HEK293 (cell line): ENCODE measurements around the gene LRFN3.

ENCODE experiments used
- CTCF ChIA-PET: fragments of 350-600 bp; formaldehyde crosslinking; extraction: SDS; loops from one replicate; lab custom pipeline; 2021; ENCODE audit warnings: antibody characterized with exemption; lab: Yijun Ruan, JAX
- POLR2A ChIA-PET: fragments of 300-600 bp; formaldehyde crosslinking; extraction: SDS; loops from one replicate; lab custom pipeline; 2020; ENCODE audit warnings: antibody characterized with exemption, inconsistent platforms; lab: Yijun Ruan, JAX
- H3K27ac ChIP-seq: fragments of 200-500 bp; sonication (Bioruptor generic); 2 replicates; pipeline ENCODE4 v1.5.1; 2014; ENCODE audit warnings: low read depth, low read length, control low read depth, inconsistent platforms; ENCODE audit errors: extremely low read depth
- H3K36me3 ChIP-seq, 2 experiments: fragments of 200-500 bp in 1 of 2; sonication (Bioruptor generic) in 1 of 2; 1 replicate in 1 of 2; 2 replicates in 1 of 2; pipeline ENCODE4 v1.5.1; 2014 to 2017; ENCODE audit warnings: inconsistent platforms in 2 of 2, low read length in 2 of 2; ENCODE audit not compliant: control insufficient read depth in 2 of 2, insufficient read depth in 1 of 2
- H3K4me1 ChIP-seq: fragments of 200-500 bp; sonication (Bioruptor generic); 2 replicates; pipeline ENCODE4 v1.5.1; 2014; ENCODE audit warnings: mild to moderate bottlenecking, low read length, inconsistent platforms; ENCODE audit not compliant: control insufficient read depth, insufficient read depth
- H3K4me3 ChIP-seq: 2 replicates; pipeline ENCODE4 v1.5.1; 2011; ENCODE audit warnings: low read depth, mild to moderate bottlenecking, control low read depth, low read length, moderate library complexity
- H3K9me3 ChIP-seq: fragments of 200-500 bp; sonication (Bioruptor generic); 2 replicates; pipeline ENCODE4 v1.5.1; 2014; ENCODE audit warnings: low read depth, low read length, inconsistent platforms; ENCODE audit not compliant: control insufficient read depth, insufficient read depth
- ATF2 ChIP-seq: fragments of 450-650 bp; formaldehyde crosslinking; IDR thresholded peaks from 2 replicates; pipeline ENCODE4 v1.5.1; 2016; ENCODE audit warnings: missing biosample characterization, missing genetic modification characterization, low read depth
- PATZ1 ChIP-seq: fragments of 450-650 bp; formaldehyde crosslinking; IDR thresholded peaks from 2 replicates; pipeline ENCODE4 v1.5.1; 2016; ENCODE audit warnings: missing biosample characterization, missing genetic modification characterization
- REPIN1 ChIP-seq: fragments of 450-650 bp; formaldehyde crosslinking; IDR thresholded peaks from 2 replicates; pipeline ENCODE4 v1.5.1; 2017; ENCODE audit warnings: missing biosample characterization, missing genetic modification characterization, low read depth
- SP2 ChIP-seq: fragments of 450-650 bp; formaldehyde crosslinking; IDR thresholded peaks from 2 replicates; pipeline ENCODE4 v1.5.1; 2016; ENCODE audit warnings: missing biosample characterization, missing genetic modification characterization
- YY1 ChIP-seq: fragments of 450-650 bp; formaldehyde crosslinking; IDR thresholded peaks from 2 replicates; pipeline ENCODE4 v1.5.1; 2018; ENCODE audit warnings: missing biosample characterization, missing genetic modification characterization
- ZBTB21 ChIP-seq: fragments of 450-650 bp; formaldehyde crosslinking; IDR thresholded peaks from 2 replicates; pipeline ENCODE4 v1.5.1; 2017; ENCODE audit warnings: missing biosample characterization, missing genetic modification characterization
- ZFHX2 ChIP-seq: fragments of 450-650 bp; formaldehyde crosslinking; conservative IDR thresholded peaks from 2 replicates; pipeline ENCODE4 v1.5.1; 2016; ENCODE audit warnings: missing biosample characterization, missing genetic modification characterization
- ZNF223 ChIP-seq: fragments of 450-650 bp; formaldehyde crosslinking; IDR thresholded peaks from 2 replicates; pipeline ENCODE4 v1.5.1; 2016; ENCODE audit warnings: missing biosample characterization, missing genetic modification characterization
- ZNF23 ChIP-seq: fragments of 450-650 bp; formaldehyde crosslinking; IDR thresholded peaks from 2 replicates; pipeline ENCODE4 v1.5.1; 2016; ENCODE audit warnings: missing biosample characterization, missing genetic modification characterization, borderline replicate concordance
- ZNF585B ChIP-seq: fragments of 450-650 bp; formaldehyde crosslinking; IDR thresholded peaks from 2 replicates; pipeline ENCODE4 v1.5.1; 2016; ENCODE audit warnings: missing biosample characterization, missing genetic modification characterization
- ZNF600 ChIP-seq: fragments of 450-650 bp; formaldehyde crosslinking; IDR thresholded peaks from 2 replicates; pipeline ENCODE4 v1.5.1; 2016; ENCODE audit warnings: missing biosample characterization, missing genetic modification characterization
- ZNF629 ChIP-seq: fragments of 450-650 bp; formaldehyde crosslinking; IDR thresholded peaks from 2 replicates; pipeline ENCODE4 v1.5.1; 2017; ENCODE audit warnings: missing biosample characterization, missing genetic modification characterization
- ZNF645 ChIP-seq: fragments of 450-650 bp; formaldehyde crosslinking; IDR thresholded peaks from 2 replicates; pipeline ENCODE4; 2016; ENCODE audit warnings: missing biosample characterization, missing genetic modification characterization
- ZNF792 ChIP-seq: fragments of 450-650 bp; formaldehyde crosslinking; IDR thresholded peaks from 2 replicates; pipeline ENCODE4 v1.5.1; 2016; ENCODE audit warnings: missing biosample characterization, missing genetic modification characterization
- TF ChIP-seq, protein P1 (sequence below): fragments of 450-650 bp; formaldehyde crosslinking; IDR thresholded peaks from 2 replicates; pipeline ENCODE4 v1.5.1; 2016; ENCODE audit warnings: missing biosample characterization, missing genetic modification characterization
- TF ChIP-seq, protein P2 (sequence below): fragments of 450-650 bp; formaldehyde crosslinking; IDR thresholded peaks from 2 replicates; pipeline ENCODE4 v1.5.1; 2016; ENCODE audit warnings: missing biosample characterization, missing genetic modification characterization
- TF ChIP-seq, protein P3 (sequence below): fragments of 450-650 bp; formaldehyde crosslinking; IDR thresholded peaks from 2 replicates; pipeline ENCODE4 v1.5.1; 2017; ENCODE audit warnings: missing biosample characterization, missing genetic modification characterization

The LRFN3 gene

GRCh38 chr19:35963514-35963913, 27.3 kb downstream of the LRFN3 start:
- TF ChIP-seq, protein P1, sequence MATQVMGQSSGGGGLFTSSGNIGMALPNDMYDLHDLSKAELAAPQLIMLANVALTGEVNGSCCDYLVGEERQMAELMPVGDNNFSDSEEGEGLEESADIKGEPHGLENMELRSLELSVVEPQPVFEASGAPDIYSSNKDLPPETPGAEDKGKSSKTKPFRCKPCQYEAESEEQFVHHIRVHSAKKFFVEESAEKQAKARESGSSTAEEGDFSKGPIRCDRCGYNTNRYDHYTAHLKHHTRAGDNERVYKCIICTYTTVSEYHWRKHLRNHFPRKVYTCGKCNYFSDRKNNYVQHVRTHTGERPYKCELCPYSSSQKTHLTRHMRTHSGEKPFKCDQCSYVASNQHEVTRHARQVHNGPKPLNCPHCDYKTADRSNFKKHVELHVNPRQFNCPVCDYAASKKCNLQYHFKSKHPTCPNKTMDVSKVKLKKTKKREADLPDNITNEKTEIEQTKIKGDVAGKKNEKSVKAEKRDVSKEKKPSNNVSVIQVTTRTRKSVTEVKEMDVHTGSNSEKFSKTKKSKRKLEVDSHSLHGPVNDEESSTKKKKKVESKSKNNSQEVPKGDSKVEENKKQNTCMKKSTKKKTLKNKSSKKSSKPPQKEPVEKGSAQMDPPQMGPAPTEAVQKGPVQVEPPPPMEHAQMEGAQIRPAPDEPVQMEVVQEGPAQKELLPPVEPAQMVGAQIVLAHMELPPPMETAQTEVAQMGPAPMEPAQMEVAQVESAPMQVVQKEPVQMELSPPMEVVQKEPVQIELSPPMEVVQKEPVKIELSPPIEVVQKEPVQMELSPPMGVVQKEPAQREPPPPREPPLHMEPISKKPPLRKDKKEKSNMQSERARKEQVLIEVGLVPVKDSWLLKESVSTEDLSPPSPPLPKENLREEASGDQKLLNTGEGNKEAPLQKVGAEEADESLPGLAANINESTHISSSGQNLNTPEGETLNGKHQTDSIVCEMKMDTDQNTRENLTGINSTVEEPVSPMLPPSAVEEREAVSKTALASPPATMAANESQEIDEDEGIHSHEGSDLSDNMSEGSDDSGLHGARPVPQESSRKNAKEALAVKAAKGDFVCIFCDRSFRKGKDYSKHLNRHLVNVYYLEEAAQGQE (tag by site-specific recombination), result peak; percentile 100
- no peak for TF ChIP-seq ZNF23 (tag by site-specific recombination)
- TF ChIP-seq REPIN1, result no peak
- Histone ChIP-seq H3K4me1 (peaks cover 8% of the 10 kb centered on the region), H3K9me3 (no peaks in the 10 kb centered on the region), H3K36me3 (no peaks in the 10 kb centered on the region; a peak in 1 of 3 replicates), H3K4me3 (no peak overlapping the region), H3K27ac (no peak overlapping the region)
- POLR2A ChIA-PET, result no interaction called here
- CTCF ChIA-PET, result interaction anchor here (0.6 to 2.2 kb wide), 4 partner anchors 9 to 143 kb away, joined by 3 to 6 read pairs (median 4); no protein-coding TSS in a partner anchor

DNA sequence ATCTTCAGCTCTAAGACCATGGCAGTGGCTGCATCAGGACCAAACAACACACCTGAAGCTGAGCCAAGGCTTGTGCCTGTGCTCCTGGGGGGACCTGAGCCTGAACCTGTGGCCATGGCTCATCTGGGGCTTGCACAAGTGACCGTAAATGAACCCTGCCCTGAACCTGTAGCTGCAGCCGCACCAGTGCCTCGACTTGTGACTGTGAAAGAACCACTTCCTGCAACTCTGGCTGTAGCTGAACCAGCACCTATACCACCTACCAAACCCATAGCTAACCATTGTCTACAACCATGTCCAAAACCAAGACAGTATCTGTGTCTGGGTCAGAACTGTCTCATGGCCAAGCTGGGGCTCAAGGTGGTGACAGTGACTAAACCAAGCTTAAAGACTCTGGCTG, 30.6 kb downstream of the LRFN3 start:
- POLR2A ChIA-PET, result interaction anchor here (1.1 to 1.4 kb wide), 2 partner anchors 9 to 21 kb away, joined by 3 read pairs; no protein-coding TSS in a partner anchor
- no peak overlapping the region for H3K27ac ChIP-seq

DNA sequence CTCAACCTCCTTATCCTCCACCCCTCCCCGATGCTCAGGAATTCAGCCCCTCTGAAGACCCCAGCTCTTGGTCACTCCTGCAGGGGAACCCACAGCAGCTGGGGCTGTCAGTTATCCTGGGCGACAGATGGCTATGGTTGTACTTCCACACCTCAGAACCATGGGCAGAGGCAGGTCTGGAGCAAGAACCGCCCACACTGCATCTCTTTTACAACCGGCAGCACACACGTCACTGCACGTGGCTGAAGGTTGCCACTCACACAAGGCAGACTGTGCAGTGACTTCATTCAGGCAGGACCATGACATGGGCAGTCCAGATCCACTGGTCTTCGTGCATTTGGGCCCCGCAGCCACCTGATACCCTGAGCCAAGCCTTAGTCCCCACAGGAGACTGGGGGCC, 37.3 kb downstream of the LRFN3 start:
- H3K36me3 ChIP-seq, result no peaks in the 10 kb centered on the region; a peak in 1 of 3 replicates
- H3K9me3 ChIP-seq, result no peaks in the 10 kb centered on the region
- no peak overlapping the region for H3K27ac ChIP-seq
- no peak overlapping the region for H3K4me3 ChIP-seq
- POLR2A ChIA-PET, result no interaction called here
- CTCF ChIA-PET, result no interaction called here
- H3K4me1 ChIP-seq, result no peaks in the 10 kb centered on the region
- TF ChIP-seq ZNF645 (tag by site-specific recombination), result no peak
- peak; percentile 48 for TF ChIP-seq SP2
- TF ChIP-seq ZNF629 (tag by site-specific recombination), result peak; percentile 79
- peak; percentile 41; the same call in 1 of the 2 replicates for TF ChIP-seq ZBTB21 (tag by site-specific recombination)
- TF ChIP-seq ZNF600 (tag by site-specific recombination), result peak; percentile 67
- peak; percentile 93 for TF ChIP-seq ZFHX2 (tag by site-specific recombination)
- TF ChIP-seq ATF2, result 0 out of 2 replicates have a peak, but pooled peaks have one; percentile 8

More for the DNA sequence above, 30.6 kb downstream of the LRFN3 start:
- TF ChIP-seq PATZ1 (tag by site-specific recombination), result no peak
- TF ChIP-seq, protein P2, sequence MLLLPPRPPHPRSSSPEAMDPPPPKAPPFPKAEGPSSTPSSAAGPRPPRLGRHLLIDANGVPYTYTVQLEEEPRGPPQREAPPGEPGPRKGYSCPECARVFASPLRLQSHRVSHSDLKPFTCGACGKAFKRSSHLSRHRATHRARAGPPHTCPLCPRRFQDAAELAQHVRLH (tag by site-specific recombination), result no peak
- TF ChIP-seq ZNF223, result no peak
- TF ChIP-seq ZNF585B (tag by site-specific recombination), result no peak
- TF ChIP-seq, protein P3, sequence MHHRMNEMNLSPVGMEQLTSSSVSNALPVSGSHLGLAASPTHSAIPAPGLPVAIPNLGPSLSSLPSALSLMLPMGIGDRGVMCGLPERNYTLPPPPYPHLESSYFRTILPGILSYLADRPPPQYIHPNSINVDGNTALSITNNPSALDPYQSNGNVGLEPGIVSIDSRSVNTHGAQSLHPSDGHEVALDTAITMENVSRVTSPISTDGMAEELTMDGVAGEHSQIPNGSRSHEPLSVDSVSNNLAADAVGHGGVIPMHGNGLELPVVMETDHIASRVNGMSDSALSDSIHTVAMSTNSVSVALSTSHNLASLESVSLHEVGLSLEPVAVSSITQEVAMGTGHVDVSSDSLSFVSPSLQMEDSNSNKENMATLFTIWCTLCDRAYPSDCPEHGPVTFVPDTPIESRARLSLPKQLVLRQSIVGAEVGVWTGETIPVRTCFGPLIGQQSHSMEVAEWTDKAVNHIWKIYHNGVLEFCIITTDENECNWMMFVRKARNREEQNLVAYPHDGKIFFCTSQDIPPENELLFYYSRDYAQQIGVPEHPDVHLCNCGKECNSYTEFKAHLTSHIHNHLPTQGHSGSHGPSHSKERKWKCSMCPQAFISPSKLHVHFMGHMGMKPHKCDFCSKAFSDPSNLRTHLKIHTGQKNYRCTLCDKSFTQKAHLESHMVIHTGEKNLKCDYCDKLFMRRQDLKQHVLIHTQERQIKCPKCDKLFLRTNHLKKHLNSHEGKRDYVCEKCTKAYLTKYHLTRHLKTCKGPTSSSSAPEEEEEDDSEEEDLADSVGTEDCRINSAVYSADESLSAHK (tag by site-specific recombination), result no peak
- TF ChIP-seq ZNF792, result no peak
- TF ChIP-seq YY1 (tag by site-specific recombination), result no peak
- H3K36me3 ChIP-seq, result no peaks in the 10 kb centered on the region; a peak in 1 of 3 replicates
- CTCF ChIA-PET, result interaction anchor here (0.5 to 1.7 kb wide), 3 partner anchors 9 to 15 kb away, joined by 4 to 9 read pairs (median 4); no protein-coding TSS in a partner anchor
- H3K4me1 ChIP-seq, result no peaks in the 10 kb centered on the region
- H3K9me3 ChIP-seq, result no peaks in the 10 kb centered on the region
- H3K4me3 ChIP-seq, result no peak overlapping the region
